ENCODE data around the gene KRT33B.

- TF ChIP-seq, protein P1, sequence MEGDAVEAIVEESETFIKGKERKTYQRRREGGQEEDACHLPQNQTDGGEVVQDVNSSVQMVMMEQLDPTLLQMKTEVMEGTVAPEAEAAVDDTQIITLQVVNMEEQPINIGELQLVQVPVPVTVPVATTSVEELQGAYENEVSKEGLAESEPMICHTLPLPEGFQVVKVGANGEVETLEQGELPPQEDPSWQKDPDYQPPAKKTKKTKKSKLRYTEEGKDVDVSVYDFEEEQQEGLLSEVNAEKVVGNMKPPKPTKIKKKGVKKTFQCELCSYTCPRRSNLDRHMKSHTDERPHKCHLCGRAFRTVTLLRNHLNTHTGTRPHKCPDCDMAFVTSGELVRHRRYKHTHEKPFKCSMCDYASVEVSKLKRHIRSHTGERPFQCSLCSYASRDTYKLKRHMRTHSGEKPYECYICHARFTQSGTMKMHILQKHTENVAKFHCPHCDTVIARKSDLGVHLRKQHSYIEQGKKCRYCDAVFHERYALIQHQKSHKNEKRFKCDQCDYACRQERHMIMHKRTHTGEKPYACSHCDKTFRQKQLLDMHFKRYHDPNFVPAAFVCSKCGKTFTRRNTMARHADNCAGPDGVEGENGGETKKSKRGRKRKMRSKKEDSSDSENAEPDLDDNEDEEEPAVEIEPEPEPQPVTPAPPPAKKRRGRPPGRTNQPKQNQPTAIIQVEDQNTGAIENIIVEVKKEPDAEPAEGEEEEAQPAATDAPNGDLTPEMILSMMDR (IDR thresholded peaks at IDR 0.05), result no peak
- no peak for TF ChIP-seq POLR2A (IDR thresholded peaks at IDR 0.05)
Observed at GRCh38 chr17:41338961-41339485, 30.6 kb downstream of the KRT33B start.

All from testis (tissue), 2 donors.